Adipose tissue (tissue), 3 donors: Measurements from ENCODE around the gene EN1. TPM values are rescaled to one million over a fixed set of nuclear protein-coding genes. Genes with fewer than 3 reads are reported as not detected.

ENCODE experiments used
- H3K27ac ChIP-seq: one replicate; pipeline ENCODE4 v1.5.1; 2013; ENCODE audit warnings: low read depth, low read length
- WGBS, 3 donors: extraction: QIAGEN DNeasy Blood & Tissue Kit; methylation state at CpG; one replicate each; pipeline ENCODE4 v1.1.7; 2013; 5-methylcytosine and 5-hydroxymethylcytosine counted together
- polyA plus RNA-seq, 3 donors: library from polyadenylated mRNA; stranded (reverse); fragments of 200-250 nt; gene quantifications; one replicate each; pipeline ENCODE4 v1.2.3, GENCODE V29; 2013
- donor health status: healthy with polysubstance abuse.
- donor health status: Bipolar disorder and iron deficiency.
- donor health status: healthy.

Gene EN1
- polyA plus RNA-seq, 3 donors: 0.05 to 0.43 (median 0.34) TPM

- 2 to 4% (median 3%) methylated on average over 51 to 63 of the region's 63 CpGs for WGBS, 3 donors
- H3K27ac ChIP-seq: no peak overlapping the region
These were observed 951 bp downstream of the EN1 start for GRCh38 chr2:118846442-118846952.

- 10% methylated on average over 44 to 47 of the region's 47 CpGs for WGBS, 3 donors
- H3K27ac ChIP-seq: no peak overlapping the region
These were observed 1.7 kb downstream of the EN1 start for GRCh38 chr2:118845522-118846441.

GRCh38 chr2:118845005-118845521 is 2.4 kb downstream of the EN1 start:
- H3K27ac ChIP-seq: no peak overlapping the region
- 6 to 15% (median 15%) methylated on average over 43 of the region's 43 CpGs for WGBS, 3 donors

- H3K27ac ChIP-seq: no peak overlapping the region
- WGBS, 3 donors: 19 to 35% (median 22%) methylated on average over 8 of the region's 8 CpGs
These were observed 3.0 kb downstream of the EN1 start for GRCh38 chr2:118844261-118845004.

- no peak overlapping the region for H3K27ac ChIP-seq
- 15 to 24% (median 21%) methylated on average over 10 of the region's 10 CpGs for WGBS, 3 donors
These were observed 3.8 kb downstream of the EN1 start for GRCh38 chr2:118843483-118844132.

GRCh38 chr2:118842661-118843482 is 4.6 kb downstream of the EN1 start:
- H3K27ac ChIP-seq: no peak overlapping the region
- 7 to 11% (median 8%) methylated on average over 55 to 60 of the region's 60 CpGs for WGBS, 3 donors

GRCh38 chr2:118841828-118842461 is 5.5 kb downstream of the EN1 start:
- WGBS, 3 donors: 15 to 21% (median 17%) methylated on average over 45 to 47 of the region's 47 CpGs
- no peak overlapping the region for H3K27ac ChIP-seq

- H3K27ac ChIP-seq: no peak overlapping the region
- 32 to 47% (median 40%) methylated on average over 19 to 20 of the region's 20 CpGs for WGBS, 3 donors
These were observed 6.0 kb downstream of the EN1 start for GRCh38 chr2:118841450-118841827.

- 40 to 74% (median 50%) methylated on average over 6 of the region's 6 CpGs for WGBS, 3 donors
- no peak overlapping the region for H3K27ac ChIP-seq
These were observed 8.6 kb downstream of the EN1 start for GRCh38 chr2:118838741-118839455.

GRCh38 chr2:118837621-118838020 is 9.8 kb downstream of the EN1 start:
- no peak overlapping the region for H3K27ac ChIP-seq
- WGBS, 3 donors: 27 to 46% (median 28%) methylated on average over 2 of the region's 2 CpGs

GRCh38 chr2:118837067-118837466 is 10.4 kb downstream of the EN1 start:
- no peak overlapping the region for H3K27ac ChIP-seq
- 21 to 38% (median 28%) methylated on average over 9 of the region's 9 CpGs for WGBS, 3 donors

- no peak overlapping the region for H3K27ac ChIP-seq
- WGBS, 3 donors: 16 to 22% (median 19%) methylated on average over 8 of the region's 8 CpGs
These were observed 11.0 kb downstream of the EN1 start for GRCh38 chr2:118836411-118836930.

GRCh38 chr2:118835746-118836410 is 11.6 kb downstream of the EN1 start:
- 1 to 3% (median 2%) methylated on average over 48 to 53 of the region's 53 CpGs for WGBS, 3 donors
- H3K27ac ChIP-seq: no peak overlapping the region

- no peak overlapping the region for H3K27ac ChIP-seq
- WGBS, 3 donors: 2 to 8% (median 6%) methylated on average over 61 of the region's 61 CpGs
These were observed 12.3 kb downstream of the EN1 start for GRCh38 chr2:118834901-118835745.

- no peak overlapping the region for H3K27ac ChIP-seq
- WGBS, 3 donors: 14 to 25% (median 15%) methylated on average over 18 of the region's 18 CpGs
These were observed 13.0 kb downstream of the EN1 start for GRCh38 chr2:118834440-118834810.
